GDM1 (cell line): ENCODE measurements around the gene PHYKPL.
"Not testable (repeated sequence)": the region's sequence is repeated elsewhere in the genome, so short reads cannot be mapped to it uniquely, and the experiment has no call there.

Source experiments
- DNase-seq: peaks from one replicate; lab custom pipeline; 2025; lab: John Stamatoyannopoulos, UW

Gene PHYKPL

DNA sequence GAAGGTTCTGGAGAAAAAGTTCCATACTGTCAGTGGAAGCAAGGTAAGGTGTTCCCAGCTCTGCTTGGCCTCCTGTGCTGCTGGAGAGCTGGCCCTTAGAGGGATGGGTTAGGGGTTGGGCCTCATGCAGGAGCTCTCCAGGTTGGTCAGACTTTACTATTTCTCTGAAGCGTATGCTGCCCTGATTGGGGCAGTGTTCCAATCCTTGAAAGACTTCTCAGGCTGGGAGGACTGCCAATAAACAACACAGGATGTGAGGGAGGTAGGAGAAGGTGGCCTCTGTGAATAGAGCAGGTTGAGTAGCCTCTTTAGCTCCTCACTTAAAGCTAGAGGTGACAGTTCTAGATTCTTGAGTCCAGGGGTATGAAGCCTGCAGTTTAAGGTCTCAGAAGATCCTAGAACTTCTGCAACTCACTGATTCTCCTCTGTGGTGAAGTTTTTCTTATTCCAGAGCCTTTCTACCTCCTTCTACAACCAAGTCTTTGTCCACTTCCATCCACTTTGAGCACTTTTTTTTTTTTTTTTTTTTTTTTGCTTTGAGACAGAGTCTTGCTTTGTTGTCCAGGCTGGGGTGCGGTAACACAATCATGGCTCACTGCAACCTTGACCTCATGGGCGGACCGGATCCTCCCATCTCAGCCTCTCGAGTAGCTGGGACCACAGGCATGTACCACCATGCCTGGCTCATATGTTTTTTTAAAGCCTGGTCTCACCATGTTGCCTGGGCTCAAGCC, 25.3 kb downstream of the PHYKPL start:
- no peak for DNase-seq

DNA sequence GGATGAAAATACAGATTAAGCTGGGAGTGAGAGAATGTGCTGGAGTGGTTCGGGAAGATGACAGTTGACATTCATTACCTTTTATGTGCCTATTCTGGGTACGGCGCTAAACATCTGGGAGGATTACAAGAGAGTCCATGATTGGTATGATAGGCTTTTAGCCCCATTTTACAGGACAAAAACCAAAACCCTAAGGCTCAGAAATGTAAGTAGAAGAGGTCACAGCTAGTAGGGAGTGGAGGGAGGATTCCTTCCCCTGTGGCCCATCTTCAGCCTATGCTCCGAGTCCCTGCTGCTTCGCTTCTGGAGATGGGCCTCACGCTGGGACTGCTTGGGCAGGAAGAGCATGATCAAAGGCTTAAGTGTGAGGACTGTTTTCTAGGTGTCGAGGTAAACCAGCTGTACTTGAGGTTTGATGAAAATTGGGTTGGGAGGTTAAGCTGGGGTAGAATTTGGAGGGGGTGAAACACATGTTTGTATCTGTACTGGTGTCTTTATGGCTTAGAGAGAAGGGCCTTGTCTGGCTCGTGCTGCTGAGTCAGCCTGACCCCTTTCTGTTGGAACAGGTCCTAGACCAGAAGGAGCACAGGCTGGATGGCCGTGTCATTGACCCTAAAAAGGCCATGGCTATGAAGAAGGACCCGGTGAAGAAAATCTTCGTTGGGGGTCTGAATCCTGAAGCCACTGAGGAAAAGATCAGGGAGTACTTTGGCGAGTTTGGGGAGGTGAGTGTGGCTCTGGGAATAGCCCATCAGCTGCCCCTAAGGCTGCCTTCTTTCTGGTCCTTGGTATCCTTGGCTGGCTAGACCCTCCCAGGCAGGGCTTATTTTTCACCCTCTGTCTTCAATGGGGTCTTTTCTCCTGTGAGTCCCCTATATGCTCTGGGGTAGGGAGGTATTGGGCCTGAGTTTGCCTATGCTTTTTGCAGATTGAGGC, 26.2 kb downstream of the PHYKPL start:
- DNase-seq: no peak

DNA sequence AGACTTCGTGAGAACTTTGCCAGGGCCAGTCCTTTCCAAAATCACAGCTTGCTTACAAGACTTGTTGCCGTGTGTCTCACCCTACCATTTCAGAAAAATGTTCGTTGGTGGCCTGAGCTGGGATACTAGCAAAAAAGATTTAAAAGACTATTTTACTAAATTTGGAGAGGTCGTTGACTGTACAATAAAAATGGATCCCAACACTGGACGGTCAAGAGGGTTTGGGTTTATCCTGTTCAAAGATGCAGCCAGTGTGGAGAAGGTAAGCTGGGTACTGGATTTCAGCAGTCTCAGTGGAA, 26.9 kb downstream of the PHYKPL start:
- no peak for DNase-seq

DNA sequence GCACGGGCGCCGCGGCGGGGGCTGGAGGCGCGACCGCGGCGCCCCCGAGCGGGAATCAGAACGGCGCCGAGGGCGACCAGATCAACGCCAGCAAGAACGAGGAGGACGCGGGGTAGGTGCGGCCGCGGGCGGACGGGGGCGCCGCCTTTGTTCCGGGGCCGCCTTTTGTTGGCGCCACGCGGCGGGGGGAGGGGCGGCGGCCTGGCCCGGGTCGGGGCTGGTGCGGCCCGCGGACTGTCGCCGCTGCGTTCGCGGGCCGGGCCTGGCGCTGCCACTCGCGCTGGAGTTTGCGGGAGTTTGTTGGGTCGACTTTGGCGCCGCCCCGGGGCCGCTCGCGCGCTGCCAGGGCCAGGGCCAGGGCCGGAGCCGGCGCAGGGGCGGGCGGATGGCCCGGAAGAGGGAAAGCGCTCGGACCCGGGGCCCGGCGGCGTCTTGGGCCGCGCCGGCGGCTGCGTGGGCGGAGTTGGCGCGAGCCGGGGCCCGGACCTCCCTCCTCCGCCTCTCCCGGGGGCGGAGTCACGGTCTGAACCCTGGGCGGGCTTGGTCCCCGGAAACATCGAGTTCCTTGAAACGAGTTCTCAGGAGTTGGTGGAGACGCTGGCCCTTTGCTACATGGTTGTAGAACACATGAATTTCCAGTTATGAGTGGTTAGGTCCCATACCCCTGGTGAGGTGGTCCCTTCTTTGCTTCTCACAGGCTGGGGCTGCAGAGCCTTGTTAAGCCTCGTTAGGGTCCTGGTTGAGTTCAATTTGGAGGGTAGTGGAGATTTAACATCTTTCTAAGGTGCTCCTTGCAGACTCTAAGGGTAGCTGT, 27.5 kb downstream of the PHYKPL start:
- peak; percentile 32 for DNase-seq

DNA sequence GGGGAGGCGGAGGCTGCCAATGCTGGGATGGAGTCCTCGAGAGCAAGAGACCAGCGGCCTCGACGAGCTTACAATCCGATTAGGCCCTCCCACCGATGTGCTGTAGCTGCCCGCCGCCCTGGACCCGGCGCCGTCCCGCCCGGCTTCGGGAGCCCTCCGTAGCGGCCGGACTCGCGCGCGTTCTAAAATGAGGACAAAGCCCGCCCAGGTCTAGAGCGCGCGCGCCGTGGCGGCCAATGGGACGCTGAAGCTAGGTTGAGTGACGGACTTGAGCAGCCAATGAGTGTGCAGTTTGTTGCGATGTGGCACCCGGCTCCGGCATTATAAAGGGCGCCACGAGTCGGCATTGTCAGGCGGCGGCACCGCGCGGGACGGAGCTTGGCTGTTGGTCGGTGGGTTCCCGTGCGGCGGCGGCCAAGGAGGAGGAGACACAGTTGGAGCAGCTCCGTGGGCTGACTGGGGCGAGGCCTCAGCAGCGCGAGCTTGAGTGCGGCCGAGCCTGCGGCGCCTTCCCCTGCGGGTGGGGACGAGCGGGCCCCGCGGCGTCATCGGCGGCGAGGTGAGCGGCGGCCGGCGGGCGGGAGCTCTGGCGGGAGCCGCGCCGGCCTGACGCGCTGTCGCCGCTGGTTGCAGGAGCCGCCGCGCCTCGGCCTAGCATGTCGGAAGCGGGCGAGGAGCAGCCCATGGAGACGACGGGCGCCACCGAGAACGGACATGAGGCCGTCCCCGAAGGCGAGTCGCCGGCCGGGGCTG, 28.2 kb downstream of the PHYKPL start, which contains the start of gene HNRNPAB:
Gene HNRNPAB (plus strand): TSS at position 352 of the 753 bp plus-strand sequence. CDS start 305 bp downstream, at position 657.
- DNase-seq: peak; percentile 92

DNA sequence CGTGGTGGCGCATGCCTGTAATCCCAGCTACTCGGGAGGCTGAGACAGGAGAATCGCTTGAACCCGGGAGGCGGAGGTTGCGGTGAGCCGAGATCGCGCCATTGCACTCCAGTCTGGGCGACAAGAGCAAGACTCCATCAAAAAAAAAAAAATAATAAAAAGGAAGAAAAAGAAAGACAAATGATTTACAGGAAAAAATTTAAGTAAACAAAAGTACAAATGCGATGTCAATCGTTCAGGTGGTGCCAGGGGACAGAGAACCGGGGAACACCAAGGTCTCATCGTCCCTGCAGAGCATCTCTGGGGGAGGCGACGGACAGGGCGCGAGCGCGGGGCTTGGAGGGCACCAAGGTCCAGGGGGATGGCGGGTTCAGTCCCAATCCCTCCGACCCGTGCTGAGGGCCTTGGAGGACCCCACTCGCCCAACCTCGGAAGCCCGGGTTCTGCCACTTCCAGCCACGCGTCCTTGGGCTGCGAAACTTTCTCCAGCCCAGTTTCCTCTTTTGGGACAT, 28.9 kb downstream of the PHYKPL start:
- DNase-seq: no peak

DNA sequence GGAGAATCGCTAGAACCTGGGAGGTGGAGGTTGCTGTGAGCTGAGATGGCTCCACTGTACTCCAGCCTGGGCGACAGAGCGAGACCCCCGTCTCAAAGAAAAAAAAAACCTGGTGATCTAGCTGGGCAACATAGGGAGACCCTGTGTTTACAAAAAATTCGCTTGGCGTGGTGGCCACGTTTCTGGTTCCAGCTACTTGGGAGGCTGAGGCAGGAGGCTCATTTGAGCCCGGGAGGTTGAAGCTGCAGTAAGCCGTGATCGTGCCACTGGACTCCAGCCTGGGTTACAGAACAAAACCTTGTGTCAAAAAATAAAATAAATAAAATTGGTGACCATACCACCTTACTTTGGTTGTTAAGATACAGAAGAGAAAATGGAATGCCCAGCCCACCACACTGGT, 30.1 kb downstream of the PHYKPL start:
- DNase-seq: no peak

DNA sequence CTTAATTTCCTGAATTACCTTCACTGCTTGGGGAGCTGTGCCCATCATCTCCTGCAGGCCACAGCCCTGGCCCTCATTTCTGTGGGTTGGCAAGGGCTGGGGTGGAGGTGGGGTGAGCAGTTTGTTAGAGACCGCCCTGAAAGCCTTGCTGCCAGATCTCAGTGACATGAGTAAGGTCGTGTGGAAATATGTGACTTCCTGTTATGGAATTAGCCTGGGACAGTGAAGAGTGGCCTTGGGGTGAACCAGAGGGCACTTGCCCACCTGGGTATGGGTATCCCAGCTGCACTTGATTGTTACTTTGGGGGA, 30.7 kb downstream of the PHYKPL start:
- DNase-seq: no peak

DNA sequence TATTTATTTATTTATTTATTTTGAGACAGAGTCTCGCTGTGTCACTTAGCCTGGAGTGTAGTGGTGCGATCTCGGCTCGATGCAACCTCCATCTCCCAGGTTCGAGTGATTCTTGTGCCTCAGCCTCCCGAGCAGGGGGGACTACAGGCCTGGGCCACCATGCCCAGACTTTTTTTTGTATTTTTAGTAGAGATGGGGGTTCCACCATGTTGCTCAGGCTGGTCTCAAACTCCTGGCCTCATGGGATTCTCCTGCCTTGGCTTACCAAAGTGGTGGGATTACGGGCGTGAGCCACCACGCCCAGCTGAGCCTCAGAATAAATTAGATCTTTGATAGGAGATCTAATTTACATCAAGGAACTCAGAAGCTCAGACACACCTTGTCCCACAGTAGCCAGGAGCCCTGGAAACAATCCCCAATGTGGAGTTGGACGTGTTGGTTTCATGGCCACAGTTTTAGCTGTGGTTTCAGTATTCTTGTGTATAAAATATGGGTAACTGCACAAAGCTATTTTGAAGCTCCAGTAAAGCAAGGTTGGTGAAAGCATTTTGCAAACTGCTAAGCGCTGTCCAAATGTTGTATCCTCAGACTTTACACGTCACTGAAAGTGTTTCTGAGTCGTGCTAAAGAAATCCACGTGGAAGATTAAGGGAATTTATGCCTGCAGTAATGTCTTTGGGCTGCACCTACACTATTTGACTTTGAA, 31.2 kb downstream of the PHYKPL start:
- DNase-seq: no peak

DNA sequence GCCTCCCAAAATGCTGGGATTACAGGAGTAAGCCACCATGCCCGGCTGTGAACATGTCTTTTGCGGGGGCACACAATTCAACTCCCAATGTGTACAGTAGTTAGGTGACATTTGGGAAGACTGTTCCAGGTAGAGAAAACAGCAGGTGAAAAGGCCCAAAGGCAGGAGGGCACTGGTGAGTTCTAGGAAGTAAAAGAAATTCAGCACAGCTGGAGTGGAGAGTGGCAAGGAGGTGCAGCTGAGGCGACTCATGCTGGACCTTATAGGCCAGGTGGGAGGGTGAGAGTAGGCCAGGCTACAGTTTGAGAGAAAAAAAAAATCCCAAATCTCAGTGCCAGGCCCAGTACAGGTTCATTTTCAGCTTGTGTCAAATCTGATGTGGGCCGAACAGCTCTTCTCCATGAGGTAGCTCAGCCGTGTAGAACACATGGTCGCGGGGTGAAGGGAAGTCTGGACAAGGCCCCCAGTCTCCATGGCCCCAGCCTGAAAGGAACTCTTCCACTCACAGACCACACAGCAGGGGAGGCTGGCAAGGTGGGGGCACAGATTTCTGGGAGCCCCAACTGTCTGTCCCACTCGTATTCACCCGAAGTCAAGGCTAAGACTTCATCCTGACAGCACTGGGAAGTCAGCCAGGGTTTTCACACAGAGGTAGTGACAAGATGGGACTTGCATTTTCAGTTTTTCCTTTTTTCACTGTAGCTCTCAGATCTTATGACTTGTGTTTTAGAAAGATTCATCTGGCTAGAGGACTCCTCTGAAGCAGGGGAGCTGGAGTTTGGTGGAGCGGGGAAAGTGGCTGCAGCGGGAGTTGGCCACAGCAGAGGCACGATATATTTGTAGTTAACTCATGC, 32.8 kb downstream of the PHYKPL start:
- no peak for DNase-seq

DNA sequence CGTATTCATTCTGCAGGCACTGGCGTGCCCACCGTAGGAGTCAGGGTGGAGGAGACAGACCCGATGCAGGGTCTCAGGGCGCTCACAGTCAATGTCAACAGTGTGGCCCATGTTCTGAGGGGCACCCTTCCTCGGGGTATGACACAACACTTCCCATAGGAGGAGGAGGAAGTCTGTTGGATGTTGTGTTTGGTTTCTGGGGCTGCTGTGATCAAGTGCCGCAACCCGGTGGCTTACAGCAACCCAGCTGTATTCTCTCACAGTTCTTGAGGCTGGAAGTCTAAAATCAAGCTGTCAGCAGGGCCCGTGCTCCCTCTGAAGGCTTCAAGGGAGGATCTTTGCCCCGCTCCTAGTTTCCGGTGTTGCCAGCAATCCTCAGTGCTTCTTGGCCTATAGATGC, 33.9 kb downstream of the PHYKPL start:
- DNase-seq: no peak

DNA sequence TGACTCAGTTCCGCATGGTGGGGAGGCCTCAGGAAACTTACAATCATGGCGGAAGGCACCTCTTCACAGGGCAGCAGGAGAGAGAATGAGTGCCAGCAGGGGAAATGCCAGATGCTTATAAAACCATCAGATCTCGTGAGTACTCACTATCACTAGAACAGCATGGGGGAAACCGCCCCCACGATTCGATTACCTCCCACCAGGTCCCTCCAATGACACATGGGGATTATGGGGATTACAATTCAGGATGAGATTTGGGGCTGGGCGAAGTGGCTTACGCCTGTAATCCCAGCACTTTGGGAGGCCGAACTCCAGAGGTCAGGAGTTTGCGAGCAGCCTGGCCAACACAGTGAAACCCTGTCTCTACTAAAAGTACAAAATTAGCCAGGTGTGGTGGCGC, 34.5 kb downstream of the PHYKPL start:
- DNase-seq: not testable (repeated sequence)

DNA sequence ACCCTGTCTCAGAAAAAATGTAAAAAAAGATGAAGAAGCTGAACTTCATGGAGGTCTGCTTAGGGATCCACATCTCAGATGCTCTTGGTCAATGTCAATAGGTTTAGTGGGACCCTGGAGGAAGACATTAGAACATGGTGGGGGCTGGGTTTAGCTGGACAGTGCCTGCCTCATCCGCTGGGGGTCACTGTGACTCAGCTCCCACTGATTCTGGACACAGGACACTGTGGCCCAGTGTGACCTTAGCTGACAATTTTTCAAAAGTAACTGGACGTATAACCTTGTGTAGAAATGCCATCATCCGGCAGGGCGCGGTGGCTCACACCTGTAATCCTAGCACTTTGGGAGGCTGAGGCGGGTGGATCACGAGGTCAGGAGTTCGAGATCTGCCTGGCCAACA, 35.6 kb downstream of the PHYKPL start:
- no peak for DNase-seq

DNA sequence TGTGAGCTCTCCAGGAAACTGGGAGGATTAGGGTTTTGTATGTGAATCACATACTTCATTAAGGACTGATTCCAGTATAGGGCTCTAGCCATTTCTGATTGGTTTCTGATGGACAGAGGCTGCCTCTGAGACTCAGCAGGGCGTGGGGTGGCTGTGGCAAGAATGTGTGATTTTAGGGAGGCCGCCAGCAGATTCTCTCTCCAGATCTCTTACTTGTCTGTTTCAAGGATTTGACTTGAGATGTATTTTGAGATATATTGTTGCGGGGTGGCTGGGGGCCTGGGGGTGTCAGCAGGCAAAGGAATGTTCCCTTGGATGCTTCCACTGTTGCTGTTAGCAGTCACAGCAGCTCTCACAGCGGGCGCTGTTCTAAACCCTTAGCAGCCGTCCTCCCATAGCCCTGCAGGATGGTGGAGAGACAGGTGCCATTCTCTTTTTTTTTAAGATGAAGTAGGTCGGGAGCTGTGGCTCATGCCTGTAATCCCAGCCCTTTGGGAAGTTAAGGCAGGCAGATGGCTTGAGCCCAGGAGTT, 36.3 kb downstream of the PHYKPL start:
- no peak for DNase-seq

DNA sequence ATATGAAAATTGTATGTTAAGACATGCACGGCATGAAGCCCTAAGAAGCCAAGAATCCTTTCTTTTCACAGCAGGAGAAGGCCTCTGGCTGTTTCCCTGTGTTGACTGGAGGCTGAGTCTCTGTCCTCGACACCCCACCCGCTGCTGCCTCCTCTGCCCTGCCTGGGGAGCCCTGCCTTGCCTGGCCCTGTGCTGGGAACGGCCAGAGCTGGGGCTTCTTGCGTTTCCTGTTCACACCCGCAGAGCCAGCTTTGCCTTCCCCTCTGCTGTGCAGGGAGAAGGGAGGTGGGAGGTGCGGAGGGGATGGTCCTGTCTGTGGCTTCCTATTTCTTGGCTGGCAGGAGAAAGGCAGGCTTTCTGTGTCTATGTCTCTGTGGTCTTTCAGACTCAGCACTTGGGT, 38.6 kb downstream of the PHYKPL start:
- peak; percentile 83 for DNase-seq

DNA sequence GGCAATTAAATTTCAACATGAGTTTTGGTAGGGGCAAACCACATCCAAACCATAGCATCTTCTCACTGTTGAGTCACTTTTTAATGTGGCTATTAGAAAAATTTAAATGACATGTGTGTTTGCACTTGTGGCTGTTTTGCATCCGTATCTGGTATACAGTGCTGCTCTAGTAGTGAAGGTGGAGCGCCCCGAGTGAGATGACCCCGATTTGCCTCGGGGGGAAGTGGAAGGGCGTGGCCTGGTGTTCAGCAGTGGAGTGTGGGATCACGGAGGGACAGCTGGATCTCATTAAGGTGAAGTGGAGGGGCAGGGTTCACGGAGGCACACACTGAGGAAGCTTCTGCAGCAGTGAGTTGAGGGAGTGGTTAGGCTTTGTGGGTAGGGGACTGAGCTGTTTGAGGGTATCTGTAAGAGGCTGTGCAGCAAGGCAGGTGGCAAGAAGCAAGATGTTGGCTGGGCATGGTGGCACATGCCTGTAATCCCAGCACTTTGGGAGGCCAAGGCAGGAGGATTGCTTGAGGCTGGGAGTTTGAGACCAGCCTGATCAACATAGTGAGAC, 39.3 kb downstream of the PHYKPL start:
- DNase-seq: no peak

DNA sequence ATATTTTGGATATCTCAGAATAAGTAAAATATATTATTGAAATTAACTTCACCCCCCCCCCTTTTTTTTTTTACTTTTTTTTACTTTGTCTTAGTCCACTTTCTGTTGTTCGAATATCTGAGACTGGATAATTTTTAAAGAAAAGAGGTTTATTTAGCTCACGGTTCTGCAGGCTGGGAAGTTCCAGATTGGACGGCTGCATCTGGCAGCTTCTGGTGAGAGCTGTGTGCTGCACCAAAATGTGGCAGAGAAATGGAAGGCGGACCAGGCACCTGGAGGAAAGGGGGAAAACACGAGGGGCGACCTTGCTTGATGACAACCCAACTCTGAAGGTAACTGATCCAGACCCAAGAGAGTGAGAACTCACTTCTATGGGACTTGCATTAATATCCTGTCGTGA, 39.8 kb downstream of the PHYKPL start:
- DNase-seq: no peak

DNA sequence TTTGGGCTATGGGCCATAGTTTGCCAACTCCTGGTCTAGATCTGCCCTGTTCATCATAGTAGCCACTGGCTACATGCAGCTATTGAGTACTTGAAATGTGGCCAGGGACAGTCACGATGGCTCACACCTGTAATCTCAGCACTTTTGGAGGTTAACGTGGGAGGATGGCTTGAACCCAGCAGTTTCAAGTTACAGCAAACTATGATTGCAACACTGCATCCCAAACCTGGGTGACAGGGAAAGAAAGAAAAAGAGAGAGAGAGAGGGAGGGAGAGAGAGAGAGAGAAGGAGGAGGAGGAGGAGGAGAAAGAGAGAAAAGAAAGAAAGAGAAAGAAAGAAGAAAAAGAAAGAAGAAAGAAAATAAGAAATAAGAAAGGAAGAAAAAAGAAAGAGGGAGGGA, 40.4 kb downstream of the PHYKPL start:
- no peak for DNase-seq

DNA sequence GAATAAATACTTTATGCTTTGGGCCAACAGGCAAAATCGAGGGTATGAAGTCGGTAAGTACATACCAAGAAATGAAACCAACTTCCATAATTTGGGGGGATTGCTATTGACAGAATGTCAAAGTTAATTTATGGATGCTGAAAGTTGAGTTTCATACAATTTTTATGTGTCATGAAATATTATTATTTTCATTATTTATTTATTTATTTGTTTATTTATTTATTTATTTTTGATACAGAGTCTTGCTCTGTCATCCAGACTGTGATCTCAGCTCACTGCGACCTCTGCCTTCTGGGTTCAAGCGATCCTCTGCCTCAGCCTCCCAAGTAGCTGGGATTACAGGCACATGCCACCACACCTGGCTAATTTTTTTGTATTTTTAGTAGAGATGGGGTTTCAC, 40.9 kb downstream of the PHYKPL start:
- DNase-seq: no peak

DNA sequence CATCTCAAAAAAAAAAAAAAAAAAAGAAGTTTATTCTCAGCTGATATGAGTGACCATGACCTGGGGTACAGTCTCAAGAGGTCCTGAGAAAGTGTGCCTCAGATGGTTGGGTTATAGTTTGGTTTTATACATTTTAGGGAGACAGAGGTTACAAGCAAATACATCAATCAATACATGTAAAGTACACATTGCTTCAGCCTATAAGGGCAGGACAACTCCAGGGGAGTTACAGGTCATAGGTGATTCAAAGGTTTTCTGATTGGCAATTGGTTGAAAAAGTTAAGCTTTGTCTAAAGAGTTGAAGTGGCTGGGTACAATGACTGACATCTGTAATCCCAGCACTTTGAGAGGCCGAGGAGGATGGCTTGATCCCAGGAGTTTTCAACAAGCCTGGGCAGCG, 43.2 kb downstream of the PHYKPL start:
- no peak for DNase-seq
